Neural cell (in vitro differentiated cells): ENCODE data around the gene CD2AP.

Experiments
- EP300 ChIP-seq: fragments of 450-650 bp; conservative IDR thresholded peaks from 2 replicates; pipeline ENCODE4 v1.6.1; 2014; ENCODE audit warnings: antibody characterized with exemption, mild to moderate bottlenecking, moderate library complexity; ENCODE audit not compliant: poor library complexity, severe bottlenecking
- EZH2 ChIP-seq: fragments of 200-600, 300-800 bp; shearing (Covaris generic), sonication (generic); IDR thresholded peaks from 2 replicates; pipeline ENCODE4 v1.6.1; 2014; ENCODE audit warnings: antibody characterized with exemption, low read length, borderline replicate concordance, mild to moderate bottlenecking; ENCODE audit not compliant: insufficient read depth, poor library complexity, severe bottlenecking
- POLR2AphosphoS5 ChIP-seq: IDR thresholded peaks from 2 replicates; pipeline ENCODE4 v1.6.1; 2012
- TF ChIP-seq, protein P1 (sequence below): fragments of 450-650 bp; IDR thresholded peaks from 2 replicates; pipeline ENCODE4 v1.5.1; 2014; ENCODE audit warnings: antibody characterized with exemption, mild to moderate bottlenecking, moderate library complexity; ENCODE audit not compliant: poor library complexity, severe bottlenecking

DNA sequence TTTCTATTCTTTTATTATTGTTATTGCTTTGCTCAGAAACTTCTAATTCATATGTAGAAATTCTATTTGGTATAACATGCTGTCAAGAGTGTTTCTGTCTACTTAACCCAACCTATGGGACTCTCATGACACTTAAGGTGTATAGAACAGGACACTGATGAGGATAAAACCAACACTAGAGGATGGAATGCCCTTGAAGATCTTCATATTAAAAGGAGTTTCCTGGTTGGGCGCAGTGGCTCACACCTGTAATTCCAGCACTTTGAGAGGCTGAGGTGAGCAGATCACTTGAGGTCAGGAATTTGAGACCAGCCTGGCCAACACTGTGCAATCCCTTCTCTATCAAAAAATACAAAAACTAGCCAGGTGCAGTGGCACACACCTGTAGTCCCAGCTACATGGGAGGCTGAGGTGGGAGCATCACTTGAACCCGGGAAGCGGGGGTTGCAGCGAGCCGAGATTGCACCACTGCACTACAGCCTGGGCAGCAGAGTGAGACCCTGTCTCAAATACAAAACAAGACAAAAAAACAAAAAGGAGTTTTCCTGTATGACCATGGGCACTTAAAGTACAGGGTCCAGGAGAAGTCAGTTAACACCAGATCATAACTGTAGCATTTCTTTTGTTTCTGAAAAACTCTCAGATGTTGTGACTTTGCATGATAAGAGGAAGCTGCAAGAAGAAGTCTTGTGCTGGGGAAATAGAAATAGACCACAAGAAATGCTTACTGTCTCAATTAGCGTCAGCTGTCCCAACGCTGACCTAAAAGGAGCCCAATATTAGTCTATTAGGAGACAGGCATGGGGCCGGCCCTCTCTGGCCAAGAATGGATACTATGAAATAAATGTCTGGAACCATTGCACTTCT is 38.9 kb upstream of the CD2AP start:
- TF ChIP-seq EZH2 (no peak), EP300 (no peak), POLR2AphosphoS5 (no peak)
- TF ChIP-seq, protein P1, sequence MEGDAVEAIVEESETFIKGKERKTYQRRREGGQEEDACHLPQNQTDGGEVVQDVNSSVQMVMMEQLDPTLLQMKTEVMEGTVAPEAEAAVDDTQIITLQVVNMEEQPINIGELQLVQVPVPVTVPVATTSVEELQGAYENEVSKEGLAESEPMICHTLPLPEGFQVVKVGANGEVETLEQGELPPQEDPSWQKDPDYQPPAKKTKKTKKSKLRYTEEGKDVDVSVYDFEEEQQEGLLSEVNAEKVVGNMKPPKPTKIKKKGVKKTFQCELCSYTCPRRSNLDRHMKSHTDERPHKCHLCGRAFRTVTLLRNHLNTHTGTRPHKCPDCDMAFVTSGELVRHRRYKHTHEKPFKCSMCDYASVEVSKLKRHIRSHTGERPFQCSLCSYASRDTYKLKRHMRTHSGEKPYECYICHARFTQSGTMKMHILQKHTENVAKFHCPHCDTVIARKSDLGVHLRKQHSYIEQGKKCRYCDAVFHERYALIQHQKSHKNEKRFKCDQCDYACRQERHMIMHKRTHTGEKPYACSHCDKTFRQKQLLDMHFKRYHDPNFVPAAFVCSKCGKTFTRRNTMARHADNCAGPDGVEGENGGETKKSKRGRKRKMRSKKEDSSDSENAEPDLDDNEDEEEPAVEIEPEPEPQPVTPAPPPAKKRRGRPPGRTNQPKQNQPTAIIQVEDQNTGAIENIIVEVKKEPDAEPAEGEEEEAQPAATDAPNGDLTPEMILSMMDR, result no peak
